ENCODE data around the gene KCNF1.

Gene KCNF1

GRCh38 chr2:10871978-10872377 lies 39.8 kb upstream of the KCNF1 start:
- no peaks in the 10 kb centered on the region for H3K36me3 ChIP-seq (ENCODE audit: control insufficient read depth, insufficient read depth, low read length)
- H3K9ac ChIP-seq (ENCODE audit: low read length): no peak overlapping the region
- no peak overlapping the region for H3K4me3 ChIP-seq (ENCODE audit: low read depth, low read length)
- H3K27ac ChIP-seq (ENCODE audit: low read depth, low read length): no peak overlapping the region
- H3K9me3 ChIP-seq (ENCODE audit: control insufficient read depth, insufficient read depth, low read depth, low read length): peaks cover 3% of the 10 kb centered on the region; the same call in 1 of the 2 replicates
- no peaks in the 10 kb centered on the region for H3K27me3 ChIP-seq (ENCODE audit: control insufficient read depth, insufficient read depth, low read length)
- H3K4me1 ChIP-seq (ENCODE audit: control insufficient read depth, insufficient read depth, low read length): no peaks in the 10 kb centered on the region

- H3K27ac ChIP-seq (ENCODE audit: low read depth, low read length): no peak overlapping the region
- H3K4me1 ChIP-seq (ENCODE audit: control insufficient read depth, insufficient read depth, low read length): no peaks in the 10 kb centered on the region
These were observed 38.6 kb upstream of the KCNF1 start for GRCh38 chr2:10873171-10873570.

GRCh38 chr2:10873790-10874437 lies 37.8 kb upstream of the KCNF1 start:
- no peaks in the 10 kb centered on the region for H3K27me3 ChIP-seq (ENCODE audit: control insufficient read depth, insufficient read depth, low read length)
- H3K9ac ChIP-seq (ENCODE audit: low read length): no peak overlapping the region
- no peak overlapping the region for H3K4me3 ChIP-seq (ENCODE audit: low read depth, low read length)
- peaks cover 3% of the 10 kb centered on the region; the same call in 1 of the 2 replicates for H3K9me3 ChIP-seq (ENCODE audit: control insufficient read depth, insufficient read depth, low read depth, low read length)
- no peaks in the 10 kb centered on the region for H3K36me3 ChIP-seq (ENCODE audit: control insufficient read depth, insufficient read depth, low read length)
- no peak overlapping the region for H3K27ac ChIP-seq (ENCODE audit: low read depth, low read length)
- H3K4me1 ChIP-seq (ENCODE audit: control insufficient read depth, insufficient read depth, low read length): no peaks in the 10 kb centered on the region

More at GRCh38 chr2:10873171-10873570, 38.6 kb upstream of the KCNF1 start:
- Histone ChIP-seq H3K9me3 (ENCODE audit: control insufficient read depth, insufficient read depth, low read depth, low read length) (peaks cover 3% of the 10 kb centered on the region; the same call in 1 of the 2 replicates), H3K36me3 (ENCODE audit: control insufficient read depth, insufficient read depth, low read length) (no peaks in the 10 kb centered on the region), H3K4me3 (ENCODE audit: low read depth, low read length) (no peak overlapping the region), H3K9ac (ENCODE audit: low read length) (no peak overlapping the region), H3K27me3 (ENCODE audit: control insufficient read depth, insufficient read depth, low read length) (no peaks in the 10 kb centered on the region)

DNA sequence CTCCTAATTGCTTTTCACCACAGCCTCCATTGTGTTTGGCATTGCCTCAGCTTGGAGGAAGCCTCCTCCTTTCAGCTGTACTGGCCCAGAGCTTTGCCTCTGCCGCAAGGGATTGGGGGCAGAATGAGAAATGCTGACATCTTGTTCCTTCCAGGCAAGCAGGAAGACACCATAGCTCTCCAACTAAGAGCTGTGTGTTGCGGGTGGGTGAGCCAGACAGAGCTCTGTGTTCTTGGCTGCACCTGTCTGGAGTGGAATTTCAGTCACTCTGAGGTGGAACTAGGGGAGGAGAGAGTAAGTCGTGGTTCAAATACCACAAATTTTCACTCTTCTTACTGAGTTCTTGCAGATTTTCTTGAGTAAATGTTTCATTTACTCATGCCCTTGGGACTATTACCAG lies 36.6 kb upstream of the KCNF1 start:
- Histone ChIP-seq H3K4me1 (ENCODE audit: control insufficient read depth, insufficient read depth, low read length) (no peaks in the 10 kb centered on the region), H3K9ac (ENCODE audit: low read length) (no peak overlapping the region), H3K9me3 (ENCODE audit: control insufficient read depth, insufficient read depth, low read depth, low read length) (peaks cover 3% of the 10 kb centered on the region; the same call in 1 of the 2 replicates), H3K4me3 (ENCODE audit: low read depth, low read length) (no peak overlapping the region), H3K27ac (ENCODE audit: low read depth, low read length) (no peak overlapping the region), H3K27me3 (ENCODE audit: control insufficient read depth, insufficient read depth, low read length) (no peaks in the 10 kb centered on the region), H3K36me3 (ENCODE audit: control insufficient read depth, insufficient read depth, low read length) (no peaks in the 10 kb centered on the region)

DNA sequence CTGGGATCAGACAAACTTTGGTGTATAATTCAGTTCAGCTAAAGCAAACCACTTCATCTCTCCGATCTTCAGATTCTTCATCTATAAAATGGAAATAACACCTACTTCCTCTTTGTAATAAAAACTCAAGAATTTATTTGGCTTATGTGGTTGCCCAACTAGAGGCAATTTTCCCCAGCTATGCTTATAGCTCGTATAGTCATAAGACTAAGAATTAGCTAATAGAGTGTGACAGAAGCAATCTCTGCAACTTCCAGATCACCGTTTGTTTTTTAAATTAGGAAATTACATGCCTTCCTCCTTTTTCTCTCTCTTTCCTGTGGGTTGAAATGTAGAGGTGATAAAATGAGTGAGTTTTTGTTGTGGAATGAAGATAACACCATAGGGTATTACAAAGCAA lies 35.3 kb upstream of the KCNF1 start:
- H3K27ac ChIP-seq (ENCODE audit: low read depth, low read length): no peak overlapping the region

GRCh38 chr2:10876963-10877362 lies 34.8 kb upstream of the KCNF1 start:
- Histone ChIP-seq H3K9ac (ENCODE audit: low read length) (no peak overlapping the region), H3K4me3 (ENCODE audit: low read depth, low read length) (no peak overlapping the region), H3K4me1 (ENCODE audit: control insufficient read depth, insufficient read depth, low read length) (no peaks in the 10 kb centered on the region), H3K27ac (ENCODE audit: low read depth, low read length) (no peak overlapping the region), H3K27me3 (ENCODE audit: control insufficient read depth, insufficient read depth, low read length) (no peaks in the 10 kb centered on the region), H3K36me3 (ENCODE audit: control insufficient read depth, insufficient read depth, low read length) (no peaks in the 10 kb centered on the region), H3K9me3 (ENCODE audit: control insufficient read depth, insufficient read depth, low read depth, low read length) (peaks cover 3% of the 10 kb centered on the region; the same call in 1 of the 2 replicates)

More for the DNA sequence above, 35.3 kb upstream of the KCNF1 start:
- Histone ChIP-seq H3K4me1 (ENCODE audit: control insufficient read depth, insufficient read depth, low read length) (no peaks in the 10 kb centered on the region), H3K4me3 (ENCODE audit: low read depth, low read length) (no peak overlapping the region), H3K27me3 (ENCODE audit: control insufficient read depth, insufficient read depth, low read length) (no peaks in the 10 kb centered on the region), H3K9ac (ENCODE audit: low read length) (no peak overlapping the region), H3K36me3 (ENCODE audit: control insufficient read depth, insufficient read depth, low read length) (no peaks in the 10 kb centered on the region), H3K9me3 (ENCODE audit: control insufficient read depth, insufficient read depth, low read depth, low read length) (peaks cover 3% of the 10 kb centered on the region; the same call in 1 of the 2 replicates)

- Histone ChIP-seq H3K9ac (ENCODE audit: low read length) (no peak overlapping the region), H3K4me1 (ENCODE audit: control insufficient read depth, insufficient read depth, low read length) (no peaks in the 10 kb centered on the region), H3K27me3 (ENCODE audit: control insufficient read depth, insufficient read depth, low read length) (no peaks in the 10 kb centered on the region), H3K4me3 (ENCODE audit: low read depth, low read length) (no peak overlapping the region), H3K36me3 (ENCODE audit: control insufficient read depth, insufficient read depth, low read length) (no peaks in the 10 kb centered on the region), H3K27ac (ENCODE audit: low read depth, low read length) (no peak overlapping the region), H3K9me3 (ENCODE audit: control insufficient read depth, insufficient read depth, low read depth, low read length) (peaks cover 3% of the 10 kb centered on the region; the same call in 1 of the 2 replicates)
These were observed 34.1 kb upstream of the KCNF1 start for GRCh38 chr2:10877651-10878111.

- Histone ChIP-seq H3K27me3 (ENCODE audit: control insufficient read depth, insufficient read depth, low read length) (no peaks in the 10 kb centered on the region), H3K4me3 (ENCODE audit: low read depth, low read length) (no peak overlapping the region), H3K9ac (ENCODE audit: low read length) (no peak overlapping the region), H3K4me1 (ENCODE audit: control insufficient read depth, insufficient read depth, low read length) (peaks cover 2% of the 10 kb centered on the region; the same call in 1 of the 2 replicates), H3K9me3 (ENCODE audit: control insufficient read depth, insufficient read depth, low read depth, low read length) (no peaks in the 10 kb centered on the region), H3K27ac (ENCODE audit: low read depth, low read length) (no peak overlapping the region), H3K36me3 (ENCODE audit: control insufficient read depth, insufficient read depth, low read length) (no peaks in the 10 kb centered on the region)
These were observed 33.3 kb upstream of the KCNF1 start for GRCh38 chr2:10878268-10878915.

- Histone ChIP-seq H3K4me1 (ENCODE audit: control insufficient read depth, insufficient read depth, low read length) (peaks cover 10% of the 10 kb centered on the region), H3K4me3 (ENCODE audit: low read depth, low read length) (no peak overlapping the region), H3K36me3 (ENCODE audit: control insufficient read depth, insufficient read depth, low read length) (no peaks in the 10 kb centered on the region), H3K27me3 (ENCODE audit: control insufficient read depth, insufficient read depth, low read length) (no peaks in the 10 kb centered on the region), H3K9ac (ENCODE audit: low read length) (no peak overlapping the region), H3K9me3 (ENCODE audit: control insufficient read depth, insufficient read depth, low read depth, low read length) (no peaks in the 10 kb centered on the region), H3K27ac (ENCODE audit: low read depth, low read length) (no peak overlapping the region)
These were observed 32.6 kb upstream of the KCNF1 start for GRCh38 chr2:10879159-10879558.

DNA sequence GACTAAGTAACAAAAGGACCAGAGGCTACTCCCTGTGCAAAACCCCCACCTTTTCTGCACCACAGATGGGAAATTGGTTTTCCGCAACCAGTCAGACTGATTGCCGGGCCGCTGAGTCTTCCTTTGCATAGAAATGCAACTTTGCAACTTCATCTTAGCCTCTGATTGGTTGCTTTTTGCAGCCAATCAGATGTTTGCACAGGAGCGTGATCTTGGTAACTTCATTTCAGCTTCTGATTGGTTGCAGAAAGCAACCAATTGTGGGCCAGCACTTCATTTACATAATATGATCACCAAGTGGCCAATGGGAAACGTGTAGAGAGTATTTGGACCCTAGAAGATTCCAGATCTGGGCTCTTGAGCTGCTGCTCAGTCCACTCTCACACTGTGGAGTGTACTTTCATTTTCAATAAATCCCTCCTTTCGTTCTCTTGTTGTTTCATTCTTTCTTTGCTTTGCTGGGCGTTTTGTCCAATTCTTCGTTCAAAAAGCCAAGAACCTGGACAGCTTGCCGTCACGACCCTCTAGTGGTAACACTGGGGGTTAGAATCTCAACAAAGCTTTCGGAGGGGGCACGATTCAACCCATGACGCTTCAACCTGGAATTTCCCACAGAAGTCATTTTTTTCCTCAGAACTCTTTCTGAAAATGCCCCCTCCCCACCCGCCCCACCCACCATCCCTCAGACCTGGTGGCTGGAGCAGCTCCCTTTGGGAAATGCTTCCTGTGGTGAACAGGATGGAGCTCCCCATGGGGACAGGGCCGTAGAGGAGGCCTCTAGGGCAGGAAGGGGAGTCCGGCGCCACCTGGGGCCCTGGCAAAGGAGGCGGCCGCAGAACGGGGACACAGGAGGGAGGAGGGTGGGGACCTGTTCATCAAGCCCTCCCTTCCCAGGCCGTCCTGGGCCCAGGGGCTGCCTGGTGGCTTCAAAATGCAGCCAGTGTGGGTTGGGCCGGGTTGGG lies 31.8 kb upstream of the KCNF1 start:
- peaks cover 17% of the 10 kb centered on the region for H3K4me1 ChIP-seq (ENCODE audit: control insufficient read depth, insufficient read depth, low read length)

More for the DNA sequence above, 31.8 kb upstream of the KCNF1 start:
- no peak overlapping the region for H3K27ac ChIP-seq (ENCODE audit: low read depth, low read length)
- no peaks in the 10 kb centered on the region for H3K9me3 ChIP-seq (ENCODE audit: control insufficient read depth, insufficient read depth, low read depth, low read length)
- H3K4me3 ChIP-seq (ENCODE audit: low read depth, low read length): no peak overlapping the region
- no peaks in the 10 kb centered on the region for H3K36me3 ChIP-seq (ENCODE audit: control insufficient read depth, insufficient read depth, low read length)
- no peak overlapping the region for H3K9ac ChIP-seq (ENCODE audit: low read length)
- no peaks in the 10 kb centered on the region for H3K27me3 ChIP-seq (ENCODE audit: control insufficient read depth, insufficient read depth, low read length)

All from HUES6 (cell line).